HG03135 (cell line): Measurements from ENCODE around the gene PIGBOS1.

Experiments used
- ATAC-seq: cut with Tn5 transposase; IDR thresholded peaks from one replicate; pipeline ENCODE4 v1.9.1; 2021; ENCODE audit warnings: mild to moderate bottlenecking, moderate library complexity; ENCODE audit not compliant: unreplicated experiment

The PIGBOS1 gene

DNA sequence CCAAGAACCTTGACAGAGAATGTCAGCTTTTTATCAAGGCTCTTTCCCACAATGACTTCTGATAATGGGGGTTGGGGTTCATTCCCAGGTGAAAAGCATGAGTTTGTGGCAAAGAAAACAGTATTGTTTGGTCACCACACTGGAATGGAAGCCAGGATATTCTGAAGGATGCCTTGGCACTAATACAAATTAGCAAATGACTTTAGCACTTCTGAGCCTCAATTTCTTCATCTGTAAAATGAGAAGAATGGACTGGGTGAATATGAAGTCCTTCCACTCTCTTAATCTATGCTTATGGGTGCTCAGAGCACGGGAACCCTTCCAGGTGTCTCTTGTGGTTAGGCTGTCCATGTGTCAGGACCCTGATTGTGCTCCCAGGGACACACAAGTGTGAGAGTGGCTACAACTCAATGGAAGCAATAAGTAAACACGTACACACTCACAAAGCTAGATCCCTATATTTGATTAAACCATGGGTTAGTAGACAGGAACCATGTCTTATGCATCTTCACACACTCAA lies 50.7 kb downstream of the PIGBOS1 start:
- no peak for ATAC-seq

DNA sequence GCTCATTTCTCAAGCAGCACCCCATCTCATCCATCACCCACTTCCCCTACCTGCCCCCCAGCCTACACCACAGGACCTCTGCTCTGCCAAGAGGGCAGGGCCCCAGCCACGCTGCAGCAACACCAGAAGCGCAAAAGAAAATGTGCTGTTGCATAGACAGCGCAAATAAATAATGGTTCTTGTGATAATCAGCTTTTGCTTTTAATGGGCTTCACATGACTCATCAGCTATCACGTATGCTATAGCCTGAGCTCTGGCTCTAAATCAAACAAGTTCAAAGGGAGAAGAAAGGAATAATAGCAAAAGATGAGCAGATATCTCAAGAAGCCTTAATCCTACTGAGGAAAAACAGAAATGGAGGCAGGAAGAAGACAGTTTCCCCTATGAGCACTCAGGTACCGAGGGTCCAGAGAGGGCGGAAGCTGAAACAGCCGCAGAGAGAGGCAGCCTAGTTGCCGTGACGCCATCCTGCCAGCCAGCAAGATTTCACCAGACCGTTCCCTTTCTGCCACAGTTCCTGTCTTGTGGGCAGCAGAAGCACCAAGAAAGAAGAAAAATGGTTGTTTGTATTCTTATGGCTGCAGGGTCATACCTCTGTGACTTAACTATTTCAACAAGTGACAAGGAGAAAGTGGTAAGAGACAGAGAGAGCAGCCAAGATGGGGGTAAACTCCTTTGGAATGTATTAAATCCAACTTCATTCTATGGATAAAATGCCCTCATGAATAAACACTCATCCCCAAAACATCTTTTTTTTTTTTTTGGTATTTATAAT lies 51.3 kb downstream of the PIGBOS1 start:
- peak; percentile 86 for ATAC-seq
